HEK293T (cell line): Measurements from ENCODE around the gene CDH4.

Experiments
- CTCF ChIA-PET: fragments of 350-600 bp; formaldehyde crosslinking; extraction: SDS; loops from one replicate; lab custom pipeline; 2021; ENCODE audit warnings: antibody characterized with exemption, inconsistent platforms; lab: Yijun Ruan, JAX
- POLR2A ChIA-PET: fragments of 350-600 bp; formaldehyde crosslinking; extraction: SDS; loops from one replicate; lab custom pipeline; 2020; ENCODE audit warnings: antibody characterized with exemption, inconsistent platforms; lab: Yijun Ruan, JAX
- DNase-seq: peaks from one replicate; pipeline ENCODE4 v3.0.0; 2012; ENCODE audit warnings: mixed read lengths; ENCODE audit errors: extremely low spot score
- ARNT ChIP-seq: fragments of 450-650 bp; IDR thresholded peaks from 2 replicates; pipeline ENCODE4 v1.6.1; 2017; ENCODE audit warnings: mild to moderate bottlenecking
- BHLHE40 ChIP-seq: fragments of 450-650 bp; IDR thresholded peaks from 2 replicates; pipeline ENCODE4 v1.6.1; 2016; ENCODE audit warnings: mild to moderate bottlenecking, moderate library complexity, borderline replicate concordance
- CTBP1 ChIP-seq: fragments of 450-650 bp; IDR thresholded peaks from 2 replicates; pipeline ENCODE4 v1.6.1; 2016; ENCODE audit warnings: borderline replicate concordance
- ELF4 ChIP-seq: fragments of 450-650 bp; IDR thresholded peaks from 2 replicates; pipeline ENCODE4 v1.6.1; 2017; ENCODE audit warnings: antibody characterized with exemption
- FOXA1 ChIP-seq: fragments of 450-650 bp; IDR thresholded peaks from 2 replicates; pipeline ENCODE4 v1.6.1; 2016; ENCODE audit warnings: mild to moderate bottlenecking
- FOXK2 ChIP-seq: fragments of 450-650 bp; IDR thresholded peaks from 2 replicates; pipeline ENCODE4 v1.6.1; 2016; ENCODE audit warnings: mild to moderate bottlenecking
- FOXM1 ChIP-seq: fragments of 450-650 bp; IDR thresholded peaks from 2 replicates; pipeline ENCODE4 v1.6.1; 2017; ENCODE audit warnings: mild to moderate bottlenecking, borderline replicate concordance
- HDGF ChIP-seq: fragments of 450-650 bp; IDR thresholded peaks from 2 replicates; pipeline ENCODE4 v1.6.1; 2017; ENCODE audit warnings: antibody characterized with exemption, borderline replicate concordance
- L3MBTL2 ChIP-seq: fragments of 450-650 bp; conservative IDR thresholded peaks from 2 replicates; pipeline ENCODE4 v1.6.1; 2016; ENCODE audit warnings: mild to moderate bottlenecking
- LEF1 ChIP-seq: fragments of 450-650 bp; IDR thresholded peaks from 2 replicates; pipeline ENCODE4 v1.6.1; 2017; ENCODE audit warnings: mild to moderate bottlenecking, borderline replicate concordance
- NFRKB ChIP-seq: fragments of 450-650 bp; IDR thresholded peaks from 2 replicates; pipeline ENCODE4 v1.6.1; 2016; ENCODE audit warnings: mild to moderate bottlenecking, moderate library complexity
- SP1 ChIP-seq: fragments of 450-650 bp; IDR thresholded peaks from 2 replicates; pipeline ENCODE4 v1.6.1; 2017
- SUZ12 ChIP-seq: fragments of 450-650 bp; IDR thresholded peaks from 2 replicates; pipeline ENCODE4 v1.6.1; 2016; ENCODE audit warnings: mild to moderate bottlenecking
- TARDBP ChIP-seq: fragments of 450-650 bp; IDR thresholded peaks from 2 replicates; pipeline ENCODE4 v1.6.1; 2016
- ZNF384 ChIP-seq: fragments of 450-650 bp; IDR thresholded peaks from 2 replicates; pipeline ENCODE4 v1.6.1; 2016
- TF ChIP-seq, protein P1 (sequence below): fragments of 450-650 bp; IDR thresholded peaks from 2 replicates; pipeline ENCODE4 v1.6.1; 2016

CDH4 gene

GRCh38 chr20:61770113-61770585 is 518.1 kb downstream of the CDH4 start:
- DNase-seq = no peak
- TF ChIP-seq NFRKB (no peak), TARDBP (no peak), FOXK2 (no peak), L3MBTL2 (no peak), FOXA1 (no peak), FOXM1 (no peak), ELF4 (no peak), LEF1 (no peak), CTBP1 (no peak)
- TF ChIP-seq, protein P1, sequence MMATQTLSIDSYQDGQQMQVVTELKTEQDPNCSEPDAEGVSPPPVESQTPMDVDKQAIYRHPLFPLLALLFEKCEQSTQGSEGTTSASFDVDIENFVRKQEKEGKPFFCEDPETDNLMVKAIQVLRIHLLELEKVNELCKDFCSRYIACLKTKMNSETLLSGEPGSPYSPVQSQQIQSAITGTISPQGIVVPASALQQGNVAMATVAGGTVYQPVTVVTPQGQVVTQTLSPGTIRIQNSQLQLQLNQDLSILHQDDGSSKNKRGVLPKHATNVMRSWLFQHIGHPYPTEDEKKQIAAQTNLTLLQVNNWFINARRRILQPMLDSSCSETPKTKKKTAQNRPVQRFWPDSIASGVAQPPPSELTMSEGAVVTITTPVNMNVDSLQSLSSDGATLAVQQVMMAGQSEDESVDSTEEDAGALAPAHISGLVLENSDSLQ = no peak
- ChIA-PET CTCF (no interaction called here), POLR2A (no interaction called here)

GRCh38 chr20:61771805-61772350 is 519.8 kb downstream of the CDH4 start:
- TF ChIP-seq NFRKB = no peak
- no peak for TF ChIP-seq CTBP1
- no peak for TF ChIP-seq FOXK2
- TF ChIP-seq FOXM1 = no peak
- no peak for TF ChIP-seq TARDBP
- no peak for TF ChIP-seq L3MBTL2
- TF ChIP-seq ARNT = no peak
- ChIA-PET POLR2A (no interaction called here), CTCF (interaction anchor here (0.7 kb wide), 1 partner anchor 56 kb away, joined by 6 read pairs; no protein-coding TSS in a partner anchor)
- DNase-seq = no peak

- CTCF ChIA-PET = interaction anchor here (0.7 kb wide), 1 partner anchor 57 kb away, joined by 6 read pairs; no protein-coding TSS in a partner anchor
- TF ChIP-seq NFRKB = no peak
- no peak for DNase-seq
- POLR2A ChIA-PET = no interaction called here
Observed at GRCh38 chr20:61772828-61773631, 521.0 kb downstream of the CDH4 start.

DNA sequence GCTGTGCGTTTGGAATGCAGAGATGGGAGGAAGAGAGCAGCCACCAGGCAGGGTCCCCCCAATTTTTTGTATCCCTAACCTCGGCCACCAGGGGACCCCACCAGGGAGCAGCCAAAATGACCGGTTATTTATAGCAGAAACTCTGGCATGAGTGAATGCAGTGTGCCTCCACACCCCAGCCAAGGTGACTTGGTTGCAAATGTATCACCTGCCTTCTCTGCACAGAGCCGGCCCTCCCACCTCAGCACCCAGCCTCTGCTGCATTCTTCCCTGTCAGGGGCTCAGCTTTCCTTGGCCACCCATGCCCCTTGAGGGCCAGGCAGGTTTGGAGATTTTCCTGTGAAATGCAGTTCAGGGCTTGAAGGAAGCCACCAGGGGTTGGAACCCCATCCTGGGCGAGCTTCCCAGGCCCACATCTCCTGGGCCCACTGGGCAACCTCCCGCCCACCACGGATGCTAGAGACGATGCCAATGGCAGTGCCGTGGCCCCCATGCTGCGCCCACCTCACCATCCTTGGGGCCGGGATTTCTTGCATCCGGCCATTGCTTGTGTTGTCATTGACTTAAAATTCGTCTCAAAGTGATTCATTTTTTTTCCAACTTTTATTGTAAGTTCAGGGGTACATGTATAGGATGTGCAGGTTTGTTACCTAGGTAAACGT is 522.0 kb downstream of the CDH4 start:
- no peak for TF ChIP-seq CTBP1
- TF ChIP-seq HDGF = no peak
- TF ChIP-seq ZNF384 = no peak
- DNase-seq = no peak
- POLR2A ChIA-PET = no interaction called here
- CTCF ChIA-PET = no interaction called here

- no peak for TF ChIP-seq L3MBTL2
- TF ChIP-seq TARDBP = no peak
- DNase-seq = no peak
- ChIA-PET CTCF (no interaction called here), POLR2A (no interaction called here)
Observed at GRCh38 chr20:61775423-61775822, 523.4 kb downstream of the CDH4 start.

GRCh38 chr20:61776491-61777075 is 524.5 kb downstream of the CDH4 start:
- CTCF ChIA-PET = no interaction called here
- no peak for DNase-seq
- TF ChIP-seq BHLHE40 = no peak
- no peak for TF ChIP-seq L3MBTL2
- no peak for TF ChIP-seq LEF1
- no peak for TF ChIP-seq FOXM1
- no peak for TF ChIP-seq ARNT
- no peak for TF ChIP-seq CTBP1
- no peak for TF ChIP-seq ZNF384
- no peak for TF ChIP-seq ELF4
- TF ChIP-seq, protein P1 = no peak
- TF ChIP-seq HDGF = no peak
- no peak for TF ChIP-seq SUZ12
- TF ChIP-seq FOXK2 = no peak
- POLR2A ChIA-PET = no interaction called here

DNA sequence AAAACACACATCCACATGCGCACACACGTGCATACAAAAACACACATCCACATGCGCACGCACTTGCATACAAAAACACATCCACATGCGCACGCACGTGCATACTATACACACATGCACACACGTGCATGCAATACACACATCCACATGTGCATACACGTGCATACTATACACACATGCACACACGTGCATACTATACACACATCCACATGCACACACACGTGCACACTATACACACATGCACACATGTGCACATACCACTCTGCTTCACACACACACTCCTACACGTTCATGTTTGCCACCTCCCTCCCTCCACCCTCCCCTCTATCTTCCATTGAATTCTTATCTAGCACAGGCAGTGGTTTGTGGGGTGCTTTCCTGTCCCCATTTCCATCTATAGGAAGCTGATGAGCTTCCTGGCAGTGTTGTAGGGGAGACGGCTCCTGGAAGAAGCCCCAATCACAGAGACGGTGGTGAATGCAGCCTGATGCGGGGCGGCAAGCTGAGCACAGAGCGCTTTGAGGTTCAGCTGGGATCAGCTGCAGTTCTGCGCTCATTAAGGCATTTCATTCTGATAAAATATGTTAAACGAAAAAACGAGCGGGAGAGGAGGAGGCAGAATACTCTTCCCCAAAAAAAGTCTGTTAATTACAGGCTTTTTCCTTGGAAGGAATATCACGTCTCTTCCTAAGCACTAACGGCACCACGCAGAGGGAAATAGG is 525.9 kb downstream of the CDH4 start:
- no peak for DNase-seq
- TF ChIP-seq TARDBP = no peak
- no peak for TF ChIP-seq SP1
- TF ChIP-seq CTBP1 = no peak
- TF ChIP-seq NFRKB = no peak
- no peak for TF ChIP-seq ARNT
- TF ChIP-seq ZNF384 = no peak
- TF ChIP-seq L3MBTL2 = no peak
- TF ChIP-seq FOXM1 = no peak
- TF ChIP-seq LEF1 = no peak
- no peak for TF ChIP-seq HDGF
- POLR2A ChIA-PET = no interaction called here
- CTCF ChIA-PET = no interaction called here
